H1 (cell line): ENCODE measurements around the gene RMRP. TPM values are rescaled to one million over a fixed set of nuclear protein-coding genes. Genes with fewer than 3 reads are reported as not detected.
"Not testable (repeated sequence)": the region's sequence is repeated elsewhere in the genome, so short reads cannot be mapped to it uniquely, and the experiment has no call there.

Experiments used
- CTCF ChIA-PET: fragments of 300-600 bp; sonication (Branson Sonifier 250); formaldehyde crosslinking; loops from one replicate; lab custom pipeline; 2021; ENCODE audit not compliant: partially characterized antibody; lab: Charles Lee
- POLR2A ChIA-PET: fragments of 300-600 bp; sonication (Branson Sonifier 250); formaldehyde crosslinking; loops from one replicate; lab custom pipeline; 2021; ENCODE audit warnings: inconsistent platforms; ENCODE audit not compliant: partially characterized antibody; lab: Charles Lee
- DNase-seq, 2 experiments: peaks; one replicate each; pipeline versions ENCODE4 v3.0.0 to v3.0.0-alpha.2; 2010 to 2022; ENCODE audit warnings: low spot score in 2 of 2, low read depth in 1 of 2, mixed read lengths in 1 of 2
- FAIRE-seq: peaks from 2 replicates; lab custom pipeline; 2011; peaks lifted over from hg19 to GRCh38; lab: Jason Lieb, UNC
- H2AFZ ChIP-seq: 2 replicates; pipeline ENCODE4 v1.8.1; 2012; ENCODE audit warnings: low read length, inconsistent platforms
- H2AK5ac ChIP-seq: 2 replicates; pipeline ENCODE4 v1.6.1; 2013; ENCODE audit warnings: low read depth, low read length
- H2BK120ac ChIP-seq: replicated peaks from 2 replicates; pipeline ENCODE3; 2013; ENCODE audit warnings: low read depth, low read length, inconsistent platforms
- H2BK12ac ChIP-seq: 2 replicates; pipeline ENCODE4 v1.6.1; 2013; ENCODE audit warnings: low read depth, low read length
- H2BK15ac ChIP-seq: 2 replicates; pipeline ENCODE4 v1.6.1; 2013; ENCODE audit warnings: low read length
- H2BK20ac ChIP-seq: 2 replicates; pipeline ENCODE4 v1.6.1; 2013; ENCODE audit warnings: low read length
- H2BK5ac ChIP-seq: 2 replicates; pipeline ENCODE4 v1.6.1; 2013; ENCODE audit warnings: low read depth, low read length
- H3K14ac ChIP-seq: 2 replicates; pipeline ENCODE4 v1.6.1; 2013; ENCODE audit warnings: inconsistent platforms; ENCODE audit not compliant: insufficient read length
- H3K18ac ChIP-seq: 2 replicates; pipeline ENCODE4 v1.6.1; 2013; ENCODE audit warnings: low read length; ENCODE audit errors: extremely low read depth
- H3K23ac ChIP-seq: 2 replicates; pipeline ENCODE4 v1.6.1; 2013; ENCODE audit warnings: inconsistent platforms; ENCODE audit not compliant: insufficient read length
- H3K23me2 ChIP-seq: 2 replicates; pipeline ENCODE4 v1.6.1; 2013; ENCODE audit warnings: low read depth, low read length
- H3K27ac ChIP-seq: 2 replicates; pipeline ENCODE4 v1.6.1; 2011; ENCODE audit warnings: low read depth, low read length, inconsistent platforms
- H3K27me3 ChIP-seq, 4 experiments: replicated peaks in 1 of 4; 1 replicate in 1 of 4; 2 replicates in 3 of 4; pipeline versions ENCODE4 v1.6.1 to v1.8.1; 2011 to 2013; ENCODE audit warnings: low read length in 3 of 4, mild to moderate bottlenecking in 3 of 4, inconsistent platforms in 2 of 4, mixed read lengths in 2 of 4, moderate library complexity in 1 of 4; ENCODE audit not compliant: control insufficient read depth in 3 of 4, insufficient read depth in 3 of 4; ENCODE audit errors: extremely low read depth in 1 of 4
- H3K36me3 ChIP-seq, 4 experiments: 2 replicates each; pipeline versions ENCODE4 v1.6.1 to v1.8.1; 2011 to 2013; ENCODE audit warnings: mild to moderate bottlenecking in 4 of 4, low read length in 3 of 4, moderate library complexity in 2 of 4, control low read depth in 1 of 4, inconsistent platforms in 1 of 4; ENCODE audit not compliant: insufficient read depth in 4 of 4, control insufficient read depth in 2 of 4
- H3K4ac ChIP-seq: replicated peaks from 2 replicates; pipeline ENCODE3; 2013; ENCODE audit warnings: low read length, low read depth, mixed read lengths, inconsistent platforms; ENCODE audit not compliant: insufficient read length
- H3K4me1 ChIP-seq, 4 experiments: replicated peaks in 1 of 4; 1 replicate in 1 of 4; 2 replicates in 3 of 4; pipeline versions ENCODE4 v1.6.1 to v1.8.1; 2011 to 2013; ENCODE audit warnings: low read length in 3 of 4, inconsistent platforms in 2 of 4, mixed read lengths in 1 of 4; ENCODE audit not compliant: insufficient read depth in 4 of 4, control insufficient read depth in 3 of 4
- H3K4me2 ChIP-seq, 2 experiments: 2 replicates each; pipeline versions ENCODE4 v1.6.1 to v1.8.1; 2011 to 2013; ENCODE audit warnings: low read depth in 2 of 2, low read length in 2 of 2, control low read depth in 1 of 2, inconsistent platforms in 1 of 2, mild to moderate bottlenecking in 1 of 2; ENCODE audit not compliant: insufficient read depth in 1 of 2
- H3K4me3 ChIP-seq, 4 experiments: fragments of 200-600, 300-600 bp in 1 of 4; sonication (generic), shearing (Covaris generic), sonication (Bioruptor Twin) in 1 of 4; 2 replicates each; pipeline versions ENCODE4 v1.5.1 to v1.8.1; 2011 to 2016; ENCODE audit warnings: low read length in 4 of 4, low read depth in 3 of 4, control low read depth in 2 of 4, inconsistent platforms in 2 of 4, mild to moderate bottlenecking in 2 of 4, mixed read lengths in 1 of 4, moderate library complexity in 1 of 4; ENCODE audit not compliant: insufficient read depth in 2 of 4; ENCODE audit errors: extremely low read depth in 1 of 4
- H3K56ac ChIP-seq: replicated peaks from 2 replicates; pipeline ENCODE3; 2013; ENCODE audit warnings: low read depth, mild to moderate bottlenecking, mixed read lengths, low read length, inconsistent platforms; ENCODE audit not compliant: insufficient read length
- H3K79me1 ChIP-seq: 2 replicates; pipeline ENCODE4 v1.6.1; 2013; ENCODE audit warnings: low read depth, low read length, control low read depth
- H3K79me2 ChIP-seq, 2 experiments: 2 replicates each; pipeline versions ENCODE4 v1.6.1 to v1.8.1; 2012 to 2013; ENCODE audit warnings: low read length in 2 of 2, mild to moderate bottlenecking in 2 of 2, inconsistent platforms in 1 of 2; ENCODE audit not compliant: insufficient read depth in 2 of 2, control insufficient read depth in 1 of 2
- H3K9ac ChIP-seq, 4 experiments: replicated peaks in 1 of 4; 1 replicate in 1 of 4; 2 replicates in 3 of 4; pipeline versions ENCODE4 v1.6.1 to v1.8.1; 2011 to 2013; ENCODE audit warnings: low read depth in 3 of 4, low read length in 3 of 4, control low read depth in 2 of 4, mild to moderate bottlenecking in 2 of 4, moderate library complexity in 2 of 4, inconsistent platforms in 1 of 4; ENCODE audit errors: extremely low read depth in 1 of 4
- H3K9me3 ChIP-seq, 2 experiments: 2 replicates each; pipeline versions ENCODE4 v1.6.1 to v1.8.1; 2012 to 2013; ENCODE audit warnings: mild to moderate bottlenecking in 2 of 2, moderate library complexity in 2 of 2, control low read depth in 1 of 2, inconsistent platforms in 1 of 2, low read depth in 1 of 2, low read length in 1 of 2, mixed read lengths in 1 of 2; ENCODE audit not compliant: insufficient read depth in 2 of 2
- H4K20me1 ChIP-seq, 2 experiments: replicated peaks in 1 of 2; 2 replicates each; pipeline versions ENCODE3 to v1.8.1; 2011 to 2013; ENCODE audit warnings: inconsistent platforms in 2 of 2, low read length in 2 of 2, mild to moderate bottlenecking in 1 of 2; ENCODE audit not compliant: insufficient read depth in 2 of 2, control insufficient read depth in 1 of 2
- H4K5ac ChIP-seq: 2 replicates; pipeline ENCODE4 v1.6.1; 2013; ENCODE audit warnings: low read length, low read depth, mixed read lengths, inconsistent platforms; ENCODE audit not compliant: insufficient read length
- H4K8ac ChIP-seq: 2 replicates; pipeline ENCODE4 v1.8.0; 2013; ENCODE audit warnings: mild to moderate bottlenecking, moderate library complexity, low read length, inconsistent platforms; ENCODE audit not compliant: insufficient read depth; ENCODE audit errors: extremely low read depth
- H4K91ac ChIP-seq: replicated peaks from 2 replicates; pipeline ENCODE3; 2013; ENCODE audit warnings: low read length, mixed read lengths, inconsistent platforms; ENCODE audit not compliant: insufficient read length
- WGBS, 2 experiments: shearing (Covaris generic) in 1 of 2; methylation state at CpG; one replicate each; pipeline versions ENCODE4 v1.1.6 to v1.1.7; 2013 to 2015; ENCODE audit warnings: low lambda C conversion rate in 2 of 2, mixed read lengths in 2 of 2, inconsistent platforms in 1 of 2, low coverage in 1 of 2, missing lambda C conversion rate in 1 of 2; ENCODE audit not compliant: insufficient replicate concordance in 2 of 2, insufficient coverage in 1 of 2, insufficient read length in 1 of 2; ENCODE audit errors: extremely low coverage in 1 of 2, missing lambda C conversion rate in 1 of 2; 5-methylcytosine and 5-hydroxymethylcytosine counted together
- polyA plus RNA-seq, 7 experiments: library from polyadenylated mRNA; depleted of rRNA in 3 of 7; stranded (reverse) in 5 of 7; unstranded in 2 of 7; fragments of >200 nt in 5 of 7; fragments of 200-250 nt in 2 of 7; gene quantifications; 1 replicate in 5 of 7; 2 replicates in 1 of 7; 4 replicates in 1 of 7; pipeline versions ENCODE4 v1.2.1 to v1.2.3, GENCODE V29; 2011 to 2013; ENCODE audit warnings: missing spikeins in 2 of 7, mixed read lengths in 2 of 7
- total RNA-seq: library from RNA; stranded (reverse); fragmentation: NEBNext Ultra II Directional; extraction: Animal tissue kit (Norgen Biotek cat#: 25700); gene quantifications from 2 replicates; pipeline ENCODE4 v1.2.1, GENCODE V29; 2021

RMRP gene
- total and polyA plus RNA-seq, 2 of the 8 experiments (the other 6 are each of a cell fraction or from before 2014, with no cell fraction given): 169 to 14,987 TPM

DNA sequence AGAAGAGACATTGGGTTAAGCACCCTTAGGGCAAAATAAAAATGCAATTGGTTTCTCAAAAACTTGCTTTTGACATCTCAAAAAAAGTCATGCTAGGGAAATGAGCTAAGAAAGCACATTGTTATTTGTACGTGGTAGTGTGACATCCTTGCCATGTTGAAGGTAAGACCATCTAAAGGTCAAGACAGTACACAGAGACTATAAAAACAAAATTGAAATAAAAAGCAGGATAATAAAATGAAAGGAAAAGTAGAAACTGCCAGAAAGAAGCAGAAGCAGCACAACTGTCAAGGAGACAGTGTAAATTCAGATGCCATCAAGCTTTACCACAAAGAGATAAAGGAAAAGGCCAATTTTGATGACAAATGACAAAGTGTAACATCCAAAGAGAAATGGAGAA, 18.6 kb downstream of the RMRP start:
- H3K4me2 ChIP-seq, POLR2A ChIA-PET, H3K79me2 ChIP-seq, H4K91ac ChIP-seq, H3K27me3 ChIP-seq, H3K27ac ChIP-seq, H3K79me1 ChIP-seq, H3K18ac ChIP-seq, H2BK20ac ChIP-seq, H3K23me2 ChIP-seq, H3K4me1 ChIP-seq, H4K20me1 ChIP-seq, H4K5ac ChIP-seq, H3K9me3 ChIP-seq, H4K8ac ChIP-seq, H3K56ac ChIP-seq, H3K14ac ChIP-seq, H2BK15ac ChIP-seq, FAIRE-seq, H3K4ac ChIP-seq, H2BK12ac ChIP-seq, H3K9ac ChIP-seq, H3K36me3 ChIP-seq, H2BK120ac ChIP-seq, DNase-seq, H3K23ac ChIP-seq, H2AFZ ChIP-seq, H3K4me3 ChIP-seq, H2BK5ac ChIP-seq, H2AK5ac ChIP-seq: not testable (repeated sequence)
- CTCF ChIA-PET: interaction anchor here (1.3 kb wide), 1 partner anchor 28 kb away, joined by 4 read pairs; no protein-coding TSS in a partner anchor
- WGBS, 2 experiments: 82% methylated on average over 1 of the region's 1 CpG; no CpG with 5 or more reads in 1 of the 2 experiments

GRCh38 chr9:35638751-35639150, 19.1 kb downstream of the RMRP start:
- H3K18ac ChIP-seq, H4K20me1 ChIP-seq, DNase-seq, H2AK5ac ChIP-seq, H3K36me3 ChIP-seq, H4K8ac ChIP-seq, H3K4me1 ChIP-seq, H2BK15ac ChIP-seq, FAIRE-seq, H3K23me2 ChIP-seq, H3K4me3 ChIP-seq, H2BK5ac ChIP-seq, H3K9me3 ChIP-seq, H2BK12ac ChIP-seq, H3K27ac ChIP-seq, H3K4me2 ChIP-seq, H2AFZ ChIP-seq, H3K56ac ChIP-seq, H2BK20ac ChIP-seq, H3K27me3 ChIP-seq, H3K9ac ChIP-seq, H3K14ac ChIP-seq, H3K23ac ChIP-seq, H4K5ac ChIP-seq, H3K4ac ChIP-seq, H4K91ac ChIP-seq, CTCF ChIA-PET, H3K79me1 ChIP-seq, H3K79me2 ChIP-seq, H2BK120ac ChIP-seq: not testable (repeated sequence)
- POLR2A ChIA-PET: interaction anchor here (0.7 kb wide), 1 partner anchor 65 kb away, joined by 3 read pairs; no protein-coding TSS in a partner anchor
- 78% methylated on average over 5 of the region's 8 CpGs; no CpG with 5 or more reads in 1 of the 2 experiments for WGBS, 2 experiments
